SIG-M5 treated with dmso at 0.1 percent for 504 hours (cell line): ENCODE results near the gene SERINC3.

Source experiments
- DNase-seq: peaks from one replicate; lab custom pipeline; 2025; ENCODE audit not compliant: unreplicated experiment; lab: John Stamatoyannopoulos, UW

SERINC3 gene

GRCh38 chr20:44533928-44534327, 12.1 kb upstream of the SERINC3 start:
- no peak for DNase-seq

GRCh38 chr20:44532981-44533331, 11.1 kb upstream of the SERINC3 start:
- DNase-seq, result no peak

- DNase-seq, result no peak
Observed at GRCh38 chr20:44532259-44532980, 10.6 kb upstream of the SERINC3 start.

GRCh38 chr20:44528309-44528708, 6.4 kb upstream of the SERINC3 start:
- no peak for DNase-seq

GRCh38 chr20:44527716-44528199, 5.9 kb upstream of the SERINC3 start:
- DNase-seq, result no peak

GRCh38 chr20:44526129-44526528, 4.3 kb upstream of the SERINC3 start:
- DNase-seq, result no peak

GRCh38 chr20:44523746-44524145, 1.9 kb upstream of the SERINC3 start:
- DNase-seq, result no peak

- no peak for DNase-seq
Observed at GRCh38 chr20:44522841-44523240, 971 bp upstream of the SERINC3 start.

GRCh38 chr20:44520881-44521280, 989 bp downstream of the SERINC3 start:
- no peak for DNase-seq

- DNase-seq, result no peak
Observed at GRCh38 chr20:44518248-44518647, 3.6 kb downstream of the SERINC3 start.

- DNase-seq, result no peak
Observed at GRCh38 chr20:44517454-44517853, 4.4 kb downstream of the SERINC3 start.

GRCh38 chr20:44516491-44516890, 5.4 kb downstream of the SERINC3 start:
- DNase-seq, result no peak

GRCh38 chr20:44513871-44514270, 8.0 kb downstream of the SERINC3 start:
- DNase-seq, result no peak

GRCh38 chr20:44509762-44510161, 12.1 kb downstream of the SERINC3 start:
- no peak for DNase-seq

GRCh38 chr20:44504402-44505307, 17.2 kb downstream of the SERINC3 start:
- no peak for DNase-seq

GRCh38 chr20:44502968-44503367, 18.9 kb downstream of the SERINC3 start:
- no peak for DNase-seq

- no peak for DNase-seq
Observed at GRCh38 chr20:44501448-44501847, 20.4 kb downstream of the SERINC3 start.

- DNase-seq, result no peak
Observed at GRCh38 chr20:44500221-44500620, 21.6 kb downstream of the SERINC3 start.

GRCh38 chr20:44497761-44498160, 24.1 kb downstream of the SERINC3 start:
- no peak for DNase-seq

- DNase-seq, result no peak
Observed at GRCh38 chr20:44496976-44497375, 24.9 kb downstream of the SERINC3 start.

GRCh38 chr20:44495802-44496481, 25.9 kb downstream of the SERINC3 start:
- DNase-seq, result no peak

- peak; percentile 76 for DNase-seq
Observed at GRCh38 chr20:44495257-44495656, 26.6 kb downstream of the SERINC3 start.
